NCI-H2196 treated with DMSO at 0.1 percent for 48 hours (cell line): ENCODE measurements around the gene SLC22A31.
"Not testable (repeated sequence)": the region's sequence is repeated elsewhere in the genome, so short reads cannot be mapped to it uniquely, and the experiment has no call there.

Experiments used
- DNase-seq: peaks from one replicate; lab custom pipeline; 2025; ENCODE audit not compliant: unreplicated experiment; lab: John Stamatoyannopoulos, UW

SLC22A31 gene

GRCh38 chr16:89167425-89167941, 32.9 kb downstream of the SLC22A31 start:
- peak; percentile 52 for DNase-seq

GRCh38 chr16:89166696-89167424, 33.5 kb downstream of the SLC22A31 start:
- no peak for DNase-seq

GRCh38 chr16:89165681-89165979, 34.7 kb downstream of the SLC22A31 start:
- DNase-seq: not testable (repeated sequence)

- no peak for DNase-seq
Measured at GRCh38 chr16:89164847-89165680, 35.3 kb downstream of the SLC22A31 start.

- DNase-seq: no peak
Measured at GRCh38 chr16:89164436-89164835, 35.9 kb downstream of the SLC22A31 start.

GRCh38 chr16:89163297-89163696, 37.0 kb downstream of the SLC22A31 start:
- DNase-seq: no peak

- no peak for DNase-seq
Measured at GRCh38 chr16:89161763-89162713, 38.3 kb downstream of the SLC22A31 start.

GRCh38 chr16:89160977-89161701, 39.2 kb downstream of the SLC22A31 start:
- no peak for DNase-seq

GRCh38 chr16:89159850-89160354, 40.4 kb downstream of the SLC22A31 start:
- DNase-seq: no peak

GRCh38 chr16:89159066-89159849, 41.1 kb downstream of the SLC22A31 start:
- DNase-seq: no peak

GRCh38 chr16:89157778-89158177, 42.6 kb downstream of the SLC22A31 start:
- DNase-seq: no peak

- DNase-seq: no peak
Measured at GRCh38 chr16:89156740-89157645, 43.3 kb downstream of the SLC22A31 start.

- no peak for DNase-seq
Measured at GRCh38 chr16:89155851-89156739, 44.2 kb downstream of the SLC22A31 start.

- DNase-seq: no peak
Measured at GRCh38 chr16:89155184-89155679, 45.1 kb downstream of the SLC22A31 start.

- no peak for DNase-seq
Measured at GRCh38 chr16:89154390-89155183, 45.8 kb downstream of the SLC22A31 start.

- no peak for DNase-seq
Measured at GRCh38 chr16:89153848-89154271, 46.5 kb downstream of the SLC22A31 start.
